Kidney epithelial cell (primary cell): ENCODE data around the gene NIPSNAP3A. TPM values are rescaled to one million over a fixed set of nuclear protein-coding genes. Genes with fewer than 3 reads are reported as not detected.
"Not testable (repeated sequence)": the region's sequence is repeated elsewhere in the genome, so short reads cannot be mapped to it uniquely, and the experiment has no call there.

ENCODE experiments used
- DNase-seq: peaks from one replicate; pipeline ENCODE4 v3.0.0-alpha.2; 2010; ENCODE audit warnings: low read depth
- H3K27me3 ChIP-seq: 2 replicates; pipeline ENCODE4 v1.6.0; 2011; ENCODE audit warnings: low read length; ENCODE audit not compliant: control insufficient read depth, insufficient read depth
- H3K36me3 ChIP-seq: 2 replicates; pipeline ENCODE4 v1.5.1; 2011; ENCODE audit warnings: low read length; ENCODE audit not compliant: control insufficient read depth, insufficient read depth
- H3K4me3 ChIP-seq: 2 replicates; pipeline ENCODE4 v1.5.1; 2011; ENCODE audit warnings: low read depth, mild to moderate bottlenecking, control low read depth, low read length
- total RNA-seq: library from RNA; depleted of rRNA; stranded (reverse); fragments of >200 nt; gene quantifications from 2 replicates; pipeline ENCODE4 v1.2.3, GENCODE V29; 2015
- TF ChIP-seq, protein P1 (sequence below): IDR thresholded peaks from 2 replicates; pipeline ENCODE4 v1.5.1; 2011; ENCODE audit warnings: mild to moderate bottlenecking, moderate library complexity, low read length, control low read depth, inconsistent platforms; ENCODE audit not compliant: insufficient read depth, poor library complexity, severe bottlenecking

Gene NIPSNAP3A
- total RNA-seq, result 25.2 and 29.3 TPM in 2 replicates

- DNase-seq, result no peak
- Histone ChIP-seq H3K27me3 (no peaks in the 10 kb centered on the region), H3K4me3 (peak within 1 kb of the TSS; percentile 82), H3K36me3 (no peaks in the 10 kb centered on the region)
- TF ChIP-seq, protein P1, sequence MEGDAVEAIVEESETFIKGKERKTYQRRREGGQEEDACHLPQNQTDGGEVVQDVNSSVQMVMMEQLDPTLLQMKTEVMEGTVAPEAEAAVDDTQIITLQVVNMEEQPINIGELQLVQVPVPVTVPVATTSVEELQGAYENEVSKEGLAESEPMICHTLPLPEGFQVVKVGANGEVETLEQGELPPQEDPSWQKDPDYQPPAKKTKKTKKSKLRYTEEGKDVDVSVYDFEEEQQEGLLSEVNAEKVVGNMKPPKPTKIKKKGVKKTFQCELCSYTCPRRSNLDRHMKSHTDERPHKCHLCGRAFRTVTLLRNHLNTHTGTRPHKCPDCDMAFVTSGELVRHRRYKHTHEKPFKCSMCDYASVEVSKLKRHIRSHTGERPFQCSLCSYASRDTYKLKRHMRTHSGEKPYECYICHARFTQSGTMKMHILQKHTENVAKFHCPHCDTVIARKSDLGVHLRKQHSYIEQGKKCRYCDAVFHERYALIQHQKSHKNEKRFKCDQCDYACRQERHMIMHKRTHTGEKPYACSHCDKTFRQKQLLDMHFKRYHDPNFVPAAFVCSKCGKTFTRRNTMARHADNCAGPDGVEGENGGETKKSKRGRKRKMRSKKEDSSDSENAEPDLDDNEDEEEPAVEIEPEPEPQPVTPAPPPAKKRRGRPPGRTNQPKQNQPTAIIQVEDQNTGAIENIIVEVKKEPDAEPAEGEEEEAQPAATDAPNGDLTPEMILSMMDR, result no peak
Measured at GRCh38 chr9:104747565-104748358, at the start of gene NIPSNAP3A. Gene NIPSNAP3A, plus strand, starts transcription at chr9:104747683. Its CDS starts 110 bp downstream, at chr9:104747793.

DNA sequence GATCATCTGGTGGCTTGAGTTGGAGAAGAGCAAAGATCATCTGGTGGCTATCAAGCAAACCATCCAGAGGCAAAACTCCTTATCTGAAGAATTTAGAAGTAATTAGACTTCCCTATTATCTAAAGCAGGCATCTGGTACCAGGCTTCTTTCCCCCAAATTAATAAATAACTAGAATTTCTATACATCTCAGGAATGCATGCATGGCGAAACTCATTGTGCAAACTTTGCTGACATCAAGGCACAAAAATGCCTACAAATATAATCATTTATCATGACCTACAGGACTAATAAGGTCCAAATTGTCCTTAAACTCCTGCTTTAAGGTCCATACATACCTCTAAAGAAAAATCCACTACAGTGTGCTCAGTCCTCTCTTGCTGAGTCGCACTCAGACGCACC, 47.2 kb upstream of the NIPSNAP3A start:
- H3K36me3 ChIP-seq, result no peaks in the 10 kb centered on the region
- H3K4me3 ChIP-seq, result no peak overlapping the region
- no peak for DNase-seq

GRCh38 chr9:104708737-104709136, 38.7 kb upstream of the NIPSNAP3A start:
- not testable (repeated sequence) for H3K4me3 ChIP-seq, DNase-seq, H3K27me3 ChIP-seq, H3K36me3 ChIP-seq

More for the DNA sequence above, 47.2 kb upstream of the NIPSNAP3A start:
- TF ChIP-seq, protein P1, result no peak
- H3K27me3 ChIP-seq, result no peaks in the 10 kb centered on the region

GRCh38 chr9:104711604-104712003, 35.9 kb upstream of the NIPSNAP3A start:
- H3K27me3 ChIP-seq, result no peaks in the 10 kb centered on the region
- TF ChIP-seq, protein P1, result no peak
- H3K4me3 ChIP-seq, result no peak overlapping the region
- no peaks in the 10 kb centered on the region for H3K36me3 ChIP-seq
- no peak for DNase-seq

DNA sequence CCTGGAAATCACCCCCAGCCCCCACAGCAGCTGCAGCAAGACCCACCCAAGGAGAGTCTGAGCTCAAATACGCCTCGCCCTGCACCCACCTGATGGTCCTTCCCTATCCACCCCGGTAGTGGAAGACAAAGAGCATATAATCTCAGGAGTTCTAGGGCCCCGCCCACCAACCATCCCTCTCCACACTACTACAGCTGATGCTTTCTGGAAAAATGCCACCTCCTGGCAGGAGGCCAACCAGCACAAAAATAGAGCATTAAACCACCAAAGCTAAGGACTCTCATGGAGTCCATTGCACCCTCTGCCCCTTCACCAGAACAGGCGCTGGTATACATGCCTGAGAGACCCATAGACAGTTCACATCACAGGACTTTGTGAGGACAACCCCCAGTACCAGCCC, 22.5 kb upstream of the NIPSNAP3A start:
- no peak for DNase-seq
- no peaks in the 10 kb centered on the region for H3K27me3 ChIP-seq
- TF ChIP-seq, protein P1, result no peak

GRCh38 chr9:104738452-104738851, 9.0 kb upstream of the NIPSNAP3A start:
- Histone ChIP-seq H3K4me3 (no peak overlapping the region), H3K36me3 (no peaks in the 10 kb centered on the region), H3K27me3 (no peaks in the 10 kb centered on the region)
- TF ChIP-seq, protein P1, result no peak
- no peak for DNase-seq

More for the DNA sequence above, 22.5 kb upstream of the NIPSNAP3A start:
- Histone ChIP-seq H3K4me3 (no peak overlapping the region), H3K36me3 (no peaks in the 10 kb centered on the region)
